ENCODE results near the gene XIRP2.

Gene XIRP2

DNA sequence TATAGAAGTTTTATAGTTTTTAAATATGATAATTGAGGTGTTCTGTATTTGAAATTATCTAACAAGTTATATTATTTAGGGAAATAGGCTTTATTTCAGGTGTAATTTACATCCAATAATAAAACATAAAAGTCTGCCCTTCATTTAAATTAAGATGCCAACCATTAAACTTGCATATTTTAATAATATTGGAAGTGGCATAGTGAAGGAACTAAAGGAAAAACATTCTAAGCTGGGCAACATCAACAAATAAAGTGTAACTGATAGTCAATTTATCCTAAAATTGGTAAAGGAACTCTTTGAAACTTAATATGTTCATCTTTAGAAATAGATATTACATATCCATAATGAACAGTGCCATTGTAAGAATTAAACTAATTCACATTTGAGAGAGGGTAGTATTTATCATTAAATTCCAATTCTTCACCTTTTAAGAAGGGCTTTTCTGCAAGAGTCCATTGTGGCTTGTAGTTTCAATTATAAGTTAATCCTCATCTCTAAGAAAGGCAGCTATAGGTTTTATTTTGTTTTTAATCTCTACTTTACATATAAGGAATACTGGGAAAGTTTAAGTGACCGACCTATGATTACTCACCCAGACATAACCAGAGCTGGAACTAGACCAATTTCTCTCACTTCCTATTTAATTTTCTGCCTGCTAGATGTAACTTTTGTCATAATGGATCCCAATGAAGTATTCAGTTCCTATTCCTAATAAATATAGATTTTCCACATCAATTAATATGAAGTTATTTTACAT is 401.6 kb downstream of the XIRP2 start:
- H3K4me3 ChIP-seq (ENCODE audit: low read depth, low read length): no peak overlapping the region
- TF ChIP-seq, protein P1, sequence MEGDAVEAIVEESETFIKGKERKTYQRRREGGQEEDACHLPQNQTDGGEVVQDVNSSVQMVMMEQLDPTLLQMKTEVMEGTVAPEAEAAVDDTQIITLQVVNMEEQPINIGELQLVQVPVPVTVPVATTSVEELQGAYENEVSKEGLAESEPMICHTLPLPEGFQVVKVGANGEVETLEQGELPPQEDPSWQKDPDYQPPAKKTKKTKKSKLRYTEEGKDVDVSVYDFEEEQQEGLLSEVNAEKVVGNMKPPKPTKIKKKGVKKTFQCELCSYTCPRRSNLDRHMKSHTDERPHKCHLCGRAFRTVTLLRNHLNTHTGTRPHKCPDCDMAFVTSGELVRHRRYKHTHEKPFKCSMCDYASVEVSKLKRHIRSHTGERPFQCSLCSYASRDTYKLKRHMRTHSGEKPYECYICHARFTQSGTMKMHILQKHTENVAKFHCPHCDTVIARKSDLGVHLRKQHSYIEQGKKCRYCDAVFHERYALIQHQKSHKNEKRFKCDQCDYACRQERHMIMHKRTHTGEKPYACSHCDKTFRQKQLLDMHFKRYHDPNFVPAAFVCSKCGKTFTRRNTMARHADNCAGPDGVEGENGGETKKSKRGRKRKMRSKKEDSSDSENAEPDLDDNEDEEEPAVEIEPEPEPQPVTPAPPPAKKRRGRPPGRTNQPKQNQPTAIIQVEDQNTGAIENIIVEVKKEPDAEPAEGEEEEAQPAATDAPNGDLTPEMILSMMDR (IDR thresholded peaks at IDR 0.05; ENCODE audit: low read depth, low read length, missing control alignments): no peak
- in situ Hi-C loops (cut with HindIII; ENCODE audit: low pct_ligation_motif_present, low sequenced_read_pairs): no loop called here
- DNase-seq: peak; percentile 6
- no peaks in the 10 kb centered on the region for H3K27me3 ChIP-seq (replicated peaks)
- peak overlapping the region; percentile 62 for H3K27ac ChIP-seq
- H3K36me3 ChIP-seq (replicated peaks): no peaks in the 10 kb centered on the region

DNA sequence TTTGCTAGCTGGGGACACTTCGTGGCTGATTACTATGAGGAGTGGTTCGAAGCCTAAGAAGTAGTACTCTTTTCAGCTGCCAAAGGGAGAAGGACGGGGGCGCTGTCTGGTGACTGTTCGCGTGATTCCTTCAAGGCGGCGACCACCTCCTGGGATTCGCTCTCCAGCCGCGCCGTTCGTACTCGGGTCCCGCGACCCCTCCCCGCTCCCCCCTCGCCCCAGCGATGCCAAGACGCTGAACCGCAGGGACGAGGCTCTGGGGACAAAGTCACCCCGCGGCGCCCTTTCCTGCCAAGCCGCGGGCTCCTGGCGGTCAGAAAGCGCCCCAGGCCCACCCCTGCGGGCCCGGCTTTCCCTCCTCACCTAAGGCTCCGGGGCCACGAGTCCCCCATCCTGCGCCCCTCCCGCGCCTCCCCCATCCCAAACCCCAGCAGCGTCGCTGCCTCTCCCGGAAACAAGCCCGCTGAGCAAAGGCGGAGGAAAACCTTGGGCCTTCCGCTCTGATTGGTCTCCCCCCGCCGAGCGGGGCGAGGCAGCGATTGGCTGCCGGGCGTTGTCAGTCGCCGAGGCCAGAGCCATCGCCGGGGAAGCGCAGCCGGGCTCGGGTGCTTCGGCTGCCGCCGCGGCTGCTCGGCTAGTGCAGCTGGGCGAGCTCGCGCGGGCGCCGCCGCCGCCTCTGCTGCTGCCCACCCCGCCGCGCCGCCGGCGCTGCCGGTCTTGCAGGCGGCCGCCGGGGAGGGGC is 404.3 kb downstream of the XIRP2 start, which contains the start of gene B3GALT1:
Gene B3GALT1, plus strand, starts transcription at position 572 of the 742 bp plus-strand sequence.
- peak; percentile 89 for DNase-seq
- Histone ChIP-seq H3K36me3 (replicated peaks) (no peaks in the 10 kb centered on the region), H3K4me3 (ENCODE audit: low read depth, low read length) (peak within 1 kb of the TSS; percentile 74), H3K27me3 (replicated peaks) (no peaks in the 10 kb centered on the region), H3K27ac (peak within 1 kb of the TSS; percentile 72)
- TF ChIP-seq, protein P1 (IDR thresholded peaks at IDR 0.05; ENCODE audit: low read depth, low read length, missing control alignments): peak; percentile 60
- in situ Hi-C loops (cut with HindIII; ENCODE audit: low pct_ligation_motif_present, low sequenced_read_pairs): no loop called here

DNA sequence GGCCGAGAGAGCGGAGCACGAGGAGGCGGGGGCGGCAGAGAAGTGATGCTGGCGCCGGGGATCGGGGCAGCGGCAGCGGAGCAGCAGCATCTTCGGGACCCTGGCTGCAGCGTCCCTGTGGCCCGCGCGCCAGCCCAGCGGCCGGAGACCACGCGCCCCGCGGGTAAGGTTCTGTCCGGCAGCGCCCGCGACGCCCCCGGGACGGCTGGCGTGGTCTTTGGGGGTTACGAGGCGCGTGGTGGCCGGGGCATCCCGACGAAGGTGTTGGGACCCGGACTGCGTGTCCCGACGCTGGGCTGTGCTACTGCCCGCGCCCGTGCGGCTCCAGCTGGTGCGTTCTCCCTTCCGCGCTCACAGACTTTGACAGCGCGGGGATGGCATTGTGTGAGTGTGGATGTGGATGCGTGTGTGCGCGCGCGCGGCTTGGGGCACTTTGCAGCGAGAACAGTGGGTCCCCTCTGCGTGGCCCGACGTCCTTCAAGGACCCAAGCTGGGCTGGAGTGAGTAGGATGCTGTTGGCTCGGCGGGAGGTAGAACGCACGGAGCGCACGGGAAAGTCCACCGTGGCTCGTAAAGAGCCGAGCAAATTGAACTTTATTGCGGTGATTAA is 405.0 kb downstream of the XIRP2 start:
- in situ Hi-C loops (cut with HindIII; ENCODE audit: low pct_ligation_motif_present, low sequenced_read_pairs): no loop called here
- DNase-seq: peak; percentile 3
- no peaks in the 10 kb centered on the region for H3K27me3 ChIP-seq (replicated peaks)

DNA sequence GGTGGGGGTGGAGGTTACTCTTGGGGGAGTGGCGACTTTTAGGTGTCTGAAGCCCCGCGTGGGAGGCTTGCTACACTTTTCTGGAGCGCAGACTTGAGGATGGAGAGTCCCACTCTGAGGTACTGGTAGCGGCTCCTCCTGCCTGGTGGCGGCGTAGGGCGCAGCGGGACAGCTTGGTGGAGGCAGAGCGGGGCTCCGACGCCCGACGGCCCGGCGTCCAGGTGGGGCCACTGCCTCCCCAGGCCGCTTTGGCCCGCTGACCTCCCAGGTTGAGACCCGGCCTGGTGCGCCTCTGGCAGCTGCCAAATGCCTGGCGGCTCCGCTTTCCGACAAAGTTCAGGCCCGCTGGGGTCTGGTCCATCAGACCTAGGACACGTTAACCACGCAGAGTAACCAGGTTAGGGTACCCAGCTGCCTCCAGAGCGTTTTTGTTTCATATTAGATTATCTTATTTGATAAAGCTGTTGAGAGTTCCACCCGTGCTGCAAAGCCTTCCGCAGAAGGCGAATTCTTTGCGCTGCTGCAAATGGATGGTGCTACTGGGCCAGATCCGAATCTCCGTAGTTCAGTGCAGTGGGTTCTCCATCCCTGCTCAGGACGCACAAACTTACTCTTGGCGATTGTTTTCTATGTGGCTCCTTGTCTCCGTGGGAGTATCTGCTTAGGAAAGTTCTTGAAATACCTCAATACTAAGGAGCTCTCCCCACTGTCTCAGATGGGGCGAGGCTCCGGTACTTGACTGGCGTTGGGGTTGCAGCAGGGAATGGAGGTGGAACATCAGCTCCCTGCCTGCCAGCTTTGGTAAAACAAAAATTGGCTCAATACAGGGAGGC is 405.9 kb downstream of the XIRP2 start:
- H3K27me3 ChIP-seq (replicated peaks): no peaks in the 10 kb centered on the region
- DNase-seq: peak; percentile 8
- in situ Hi-C loops (cut with HindIII; ENCODE audit: low pct_ligation_motif_present, low sequenced_read_pairs): no loop called here
- TF ChIP-seq, protein P1 (IDR thresholded peaks at IDR 0.05; ENCODE audit: low read depth, low read length, missing control alignments): peak; percentile 20
- H3K27ac ChIP-seq: no peak overlapping the region
- H3K36me3 ChIP-seq (replicated peaks): no peaks in the 10 kb centered on the region
- H3K4me3 ChIP-seq (ENCODE audit: low read depth, low read length): peak overlapping the region; percentile 66

More for the DNA sequence above, 405.0 kb downstream of the XIRP2 start:
- Histone ChIP-seq H3K36me3 (replicated peaks) (no peaks in the 10 kb centered on the region), H3K27ac (no peak overlapping the region), H3K4me3 (ENCODE audit: low read depth, low read length) (peak overlapping the region; percentile 66)
- TF ChIP-seq, protein P1 (IDR thresholded peaks at IDR 0.05; ENCODE audit: low read depth, low read length, missing control alignments): no peak

DNA sequence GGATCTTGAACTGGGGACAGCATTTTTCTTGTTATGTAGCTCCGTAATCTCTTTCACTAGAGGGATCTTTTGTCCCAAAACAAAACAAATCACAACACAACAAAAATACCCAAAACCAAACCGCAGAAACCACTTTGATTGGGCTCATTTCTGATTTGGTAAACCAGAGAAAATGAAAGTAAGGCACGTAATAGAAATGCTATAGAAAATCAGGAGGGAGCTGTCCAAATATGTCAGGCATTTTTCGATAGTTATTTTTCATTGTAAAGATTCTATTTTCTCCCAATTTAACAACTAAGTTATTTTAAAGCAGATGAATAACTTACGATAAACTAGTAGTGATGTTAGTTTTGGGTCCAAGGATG is 406.5 kb downstream of the XIRP2 start:
- Histone ChIP-seq H3K4me3 (ENCODE audit: low read depth, low read length) (peak overlapping the region; percentile 66), H3K36me3 (replicated peaks) (no peaks in the 10 kb centered on the region), H3K27ac (no peak overlapping the region), H3K27me3 (replicated peaks) (no peaks in the 10 kb centered on the region)
- in situ Hi-C loops (cut with HindIII; ENCODE audit: low pct_ligation_motif_present, low sequenced_read_pairs): no loop called here
- TF ChIP-seq, protein P1 (IDR thresholded peaks at IDR 0.05; ENCODE audit: low read depth, low read length, missing control alignments): no peak
- DNase-seq: no peak

Measured in brain microvascular endothelial cell (primary cell).